Muscle of back (tissue), 11 donors: Measurements from ENCODE around the gene MSI2. TPM values are rescaled to one million over a fixed set of nuclear protein-coding genes. Genes with fewer than 3 reads are reported as not detected.

Source experiments
- DNase-seq, 3 donors: peaks; one replicate each; pipeline versions ENCODE4 v3.0.0 to v3.0.0-alpha.2; 2013
- polyA plus RNA-seq, 10 donors: library from polyadenylated mRNA; unstranded; fragments of 120-200 nt; gene quantifications; one replicate each; pipeline ENCODE4 v1.2.1, GENCODE V29; 2013; ENCODE audit not compliant: insufficient read length in 10 of 10

The MSI2 gene
- polyA plus RNA-seq, 10 donors = 22.9 to 37.2 (median 27.4) TPM

DNA sequence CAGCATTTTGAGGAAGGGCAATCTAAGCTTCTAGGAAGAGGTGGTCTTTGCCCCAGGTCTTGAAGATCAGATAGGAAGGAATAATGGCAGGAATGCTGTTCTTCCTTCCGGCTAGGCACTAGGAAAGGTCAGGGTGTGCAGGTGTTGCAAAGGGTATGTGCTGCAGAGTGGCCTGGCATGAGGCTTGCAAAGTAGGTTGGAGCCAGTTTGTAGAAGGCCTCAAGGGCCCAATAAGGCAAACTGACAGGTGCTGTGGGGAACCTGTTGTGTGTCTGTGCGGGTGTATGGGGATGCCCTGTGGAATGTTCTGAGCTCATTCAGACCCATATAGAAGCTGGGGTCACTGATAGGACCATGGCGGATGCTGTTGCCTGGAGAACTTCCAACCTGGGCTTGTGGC lies 12.7 kb downstream of the MSI2 start:
- no peak for DNase-seq

GRCh38 chr17:57269598-57270255 lies 13.4 kb downstream of the MSI2 start:
- DNase-seq = no peak

- no peak for DNase-seq
Observed at GRCh38 chr17:57270801-57271245, 14.5 kb downstream of the MSI2 start.

- no peak for DNase-seq
Observed at GRCh38 chr17:57271821-57272220, 15.5 kb downstream of the MSI2 start.

DNA sequence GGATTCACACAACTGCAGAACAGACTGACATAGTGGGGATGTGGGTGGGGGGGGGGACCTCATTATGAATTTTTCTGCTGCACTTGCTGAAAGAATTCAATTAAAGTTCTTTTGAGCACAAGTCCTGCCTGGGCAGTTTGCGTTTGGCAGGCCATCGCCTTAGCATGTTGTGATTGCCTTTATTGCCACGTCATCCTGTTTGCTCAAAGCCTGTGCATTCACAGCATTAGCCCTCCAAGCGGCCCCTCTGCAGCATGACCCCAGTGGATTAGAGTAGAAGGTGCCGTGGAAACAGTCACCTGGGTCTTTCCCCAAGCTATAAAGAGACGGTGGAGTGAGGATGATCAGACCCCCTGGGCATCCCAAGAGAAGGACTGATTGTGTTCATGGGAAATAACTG lies 17.2 kb downstream of the MSI2 start:
- DNase-seq = no peak

GRCh38 chr17:57274162-57274561 lies 17.8 kb downstream of the MSI2 start:
- no peak for DNase-seq

DNA sequence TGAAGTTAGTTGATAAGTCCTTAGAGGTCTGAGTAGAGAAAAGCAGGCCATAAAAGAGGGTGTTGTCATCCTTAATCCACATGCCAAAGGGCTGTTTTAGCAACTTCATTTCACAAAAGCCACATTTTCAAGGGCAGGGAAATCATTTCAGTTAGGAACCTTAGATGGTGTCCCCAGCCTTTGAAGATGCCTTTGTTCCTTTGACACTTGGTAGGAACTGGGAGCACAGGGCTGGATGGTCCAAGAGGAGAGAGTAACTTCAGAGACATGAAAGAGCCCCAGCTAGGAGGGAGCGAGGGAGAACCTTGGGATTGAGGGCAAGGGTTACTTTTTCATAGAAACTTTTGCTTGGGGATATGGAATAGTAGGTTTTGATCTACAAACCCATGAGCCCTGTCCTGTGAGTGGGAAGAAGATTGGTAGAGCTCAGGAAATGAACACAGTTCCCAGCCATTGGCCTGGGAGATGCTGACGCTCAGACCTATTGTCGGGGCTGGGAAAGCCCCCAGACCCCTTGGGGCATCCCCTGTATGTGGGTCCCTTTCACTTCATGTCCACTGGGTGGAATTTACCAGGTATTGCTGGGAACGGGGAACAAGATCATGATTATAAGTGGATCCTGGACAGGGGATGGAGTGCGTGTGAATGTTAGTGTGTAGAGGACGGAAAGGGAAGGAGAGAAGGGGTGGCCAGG lies 18.9 kb downstream of the MSI2 start:
- no peak for DNase-seq

DNA sequence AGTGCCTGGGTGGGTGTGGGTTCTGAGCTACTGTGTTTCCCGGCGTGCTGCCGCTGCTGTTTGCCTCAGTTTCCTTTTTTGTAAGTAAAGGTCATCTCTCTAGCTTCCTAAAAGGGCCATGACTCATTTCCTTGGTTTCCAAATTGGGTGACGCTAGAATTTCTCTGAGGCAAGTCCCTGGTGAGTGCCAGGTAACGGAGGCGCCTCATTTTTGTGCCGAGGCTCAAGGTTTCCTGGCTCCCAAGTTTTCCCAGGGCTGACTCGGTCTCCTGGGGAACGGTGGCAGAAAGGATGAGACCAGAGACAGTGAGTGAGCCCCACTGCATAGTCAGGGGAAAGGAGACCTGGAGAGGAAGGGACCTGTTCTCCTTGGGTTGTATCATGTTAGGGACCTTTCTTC lies 20.3 kb downstream of the MSI2 start:
- DNase-seq = no peak

DNA sequence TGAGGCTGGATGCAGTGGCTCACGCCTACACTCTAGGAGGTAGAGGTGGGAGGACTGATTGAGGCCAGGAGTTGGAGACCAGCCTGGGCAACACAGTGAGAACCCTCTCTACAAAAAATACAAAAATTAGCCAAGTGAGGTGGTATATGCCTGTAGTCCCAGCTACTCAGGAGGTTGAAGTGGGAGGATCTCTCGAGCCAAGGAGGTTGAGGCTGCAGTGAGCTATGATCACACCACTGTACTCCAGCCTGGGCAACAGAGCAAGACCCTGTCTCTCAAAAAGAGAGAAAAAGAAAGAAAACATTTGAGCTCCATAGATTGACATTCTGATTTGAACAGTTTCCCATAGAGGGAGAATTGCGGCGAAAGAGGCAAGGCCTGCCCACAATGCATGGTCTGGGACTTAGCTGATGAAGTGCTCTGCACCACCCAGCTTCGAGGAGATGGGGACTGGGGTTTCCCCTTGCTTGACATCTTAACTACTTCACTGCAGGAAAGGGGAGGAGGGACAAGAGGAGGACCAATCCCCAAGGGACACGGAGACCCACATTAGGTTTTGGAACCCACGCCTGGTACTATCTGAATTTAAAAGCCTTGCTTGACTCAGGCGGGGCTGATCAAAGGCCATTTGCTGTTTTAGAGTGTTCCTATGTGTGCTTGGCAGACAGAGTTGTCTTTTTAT lies 21.7 kb downstream of the MSI2 start:
- DNase-seq = no peak

DNA sequence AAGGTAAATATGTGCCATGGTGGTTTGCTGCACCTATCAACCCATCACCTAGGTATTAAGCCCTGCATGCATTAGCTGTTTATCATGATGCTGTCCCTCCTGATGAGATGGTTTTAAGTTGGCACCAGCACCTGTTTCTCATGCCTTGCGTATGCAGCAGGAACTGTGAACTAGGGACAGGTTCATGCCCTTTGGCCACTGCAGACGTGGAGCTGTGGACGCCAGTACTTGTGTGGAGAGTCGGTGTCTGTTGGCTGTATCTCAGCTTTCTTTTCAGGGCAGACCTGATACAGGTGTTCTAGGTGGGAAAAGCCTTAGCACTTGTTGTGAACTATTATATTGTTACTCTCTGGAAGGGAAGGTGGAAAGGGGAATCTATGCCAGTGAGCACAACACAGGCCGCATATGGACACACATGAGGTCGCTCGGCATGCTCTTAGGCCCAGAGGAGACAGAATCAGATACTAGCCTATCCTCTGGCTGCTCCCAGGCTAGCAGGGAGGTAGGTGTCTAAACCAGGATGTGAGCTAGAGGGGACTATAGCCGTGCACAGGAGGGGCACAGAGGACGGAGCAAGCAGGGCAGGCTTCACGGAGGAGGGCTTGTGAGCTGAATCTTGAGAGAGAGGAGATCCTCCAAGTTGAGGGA lies 22.5 kb downstream of the MSI2 start:
- DNase-seq = no peak

GRCh38 chr17:57279432-57279831 lies 23.1 kb downstream of the MSI2 start:
- DNase-seq = no peak

DNA sequence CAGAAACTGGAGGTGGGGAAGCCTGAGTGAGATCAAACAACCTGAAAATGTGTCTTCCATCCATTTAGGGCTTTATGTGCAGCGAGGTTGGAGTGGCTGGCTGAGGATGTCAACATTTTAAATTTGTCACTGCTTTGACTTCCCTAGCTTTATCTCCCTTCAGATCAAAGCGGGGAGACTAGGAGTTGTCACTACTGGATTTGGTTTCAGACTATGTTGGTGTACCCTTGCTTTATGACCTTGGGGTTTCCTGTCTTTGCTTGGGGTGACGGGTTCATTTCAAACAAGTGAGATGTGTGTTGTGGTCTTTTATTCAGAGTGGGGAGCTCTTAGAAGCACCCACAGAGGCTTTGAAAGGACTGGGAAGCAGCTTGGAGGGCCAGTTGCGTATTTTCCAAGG lies 25.6 kb downstream of the MSI2 start:
- no peak for DNase-seq

DNA sequence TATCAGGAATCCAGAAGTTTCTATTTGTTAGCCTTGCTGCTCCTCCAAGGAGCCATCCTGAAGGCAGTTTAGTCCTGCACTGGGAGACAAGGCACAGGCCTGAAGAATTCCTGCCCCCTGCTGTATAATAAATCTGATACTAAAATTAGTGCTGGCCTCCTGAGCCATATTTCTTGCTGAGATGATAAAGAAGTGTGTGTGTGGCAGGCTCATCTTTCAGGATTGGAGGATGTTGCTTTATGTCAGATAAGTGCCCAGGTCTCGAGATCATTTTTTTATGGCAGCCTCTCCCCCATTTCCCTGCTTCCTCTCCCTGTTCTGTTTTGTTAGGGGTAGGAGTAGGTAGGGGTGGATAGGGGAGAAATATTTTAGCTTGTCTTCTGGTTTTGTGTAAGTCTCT lies 26.0 kb downstream of the MSI2 start:
- DNase-seq = no peak

- DNase-seq = no peak
Observed at GRCh38 chr17:57283203-57283971, 27.1 kb downstream of the MSI2 start.

GRCh38 chr17:57284583-57284982 lies 28.3 kb downstream of the MSI2 start:
- DNase-seq = no peak

DNA sequence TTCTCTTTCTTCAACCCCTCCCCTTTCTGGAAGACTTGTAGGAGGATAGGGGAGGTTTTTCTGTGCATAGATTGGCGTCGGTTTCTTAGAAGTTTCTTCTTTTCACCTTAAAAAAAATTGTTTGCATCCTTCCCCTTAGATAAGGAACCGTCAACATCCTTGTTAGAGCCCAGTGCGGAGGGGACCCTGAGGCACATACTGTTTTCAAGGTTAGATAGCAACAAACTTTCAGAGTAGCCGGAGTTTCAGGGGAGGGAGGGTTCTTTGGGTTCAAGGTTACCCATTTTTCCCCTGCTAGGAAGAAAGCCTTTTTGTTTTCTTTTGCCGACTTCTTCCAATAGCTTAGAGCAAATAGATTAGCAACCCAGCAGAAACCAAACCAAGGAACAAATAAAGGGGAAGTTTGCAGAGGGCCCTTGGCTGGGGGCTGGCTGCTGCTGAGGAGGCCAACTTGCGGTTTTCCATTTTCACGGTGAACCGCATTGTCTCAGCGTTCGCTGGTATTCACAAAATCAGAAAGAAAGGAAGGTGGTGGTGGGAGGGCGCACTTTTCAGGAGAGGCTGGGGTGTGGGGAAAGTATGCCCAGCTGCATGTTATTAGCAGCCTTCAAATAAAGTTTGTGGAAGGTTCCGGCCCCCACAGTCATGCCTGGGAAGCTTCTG lies 28.8 kb downstream of the MSI2 start:
- DNase-seq = peak in 1 of 3 donors; percentile 18

DNA sequence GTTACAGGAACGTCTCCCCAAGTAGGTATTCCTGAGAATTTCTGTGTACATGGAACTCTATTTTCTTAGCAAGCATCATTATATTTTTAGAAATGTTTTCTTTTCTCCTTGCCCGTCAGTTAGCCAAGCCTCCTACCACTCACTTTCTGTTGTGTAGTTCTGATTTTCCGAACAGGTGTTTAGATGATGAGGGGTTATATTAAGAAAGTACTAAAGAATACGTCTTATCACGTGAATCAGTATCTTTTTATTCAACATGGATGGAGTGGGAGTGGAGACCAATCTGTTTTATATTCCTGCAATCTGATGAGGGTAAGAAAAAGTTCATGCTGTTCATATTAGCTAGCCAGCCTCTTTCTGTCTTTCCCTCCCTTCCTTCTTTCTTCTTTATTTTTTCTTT lies 29.4 kb downstream of the MSI2 start:
- no peak for DNase-seq

- DNase-seq = no peak
Observed at GRCh38 chr17:57286399-57287105, 30.2 kb downstream of the MSI2 start.

DNA sequence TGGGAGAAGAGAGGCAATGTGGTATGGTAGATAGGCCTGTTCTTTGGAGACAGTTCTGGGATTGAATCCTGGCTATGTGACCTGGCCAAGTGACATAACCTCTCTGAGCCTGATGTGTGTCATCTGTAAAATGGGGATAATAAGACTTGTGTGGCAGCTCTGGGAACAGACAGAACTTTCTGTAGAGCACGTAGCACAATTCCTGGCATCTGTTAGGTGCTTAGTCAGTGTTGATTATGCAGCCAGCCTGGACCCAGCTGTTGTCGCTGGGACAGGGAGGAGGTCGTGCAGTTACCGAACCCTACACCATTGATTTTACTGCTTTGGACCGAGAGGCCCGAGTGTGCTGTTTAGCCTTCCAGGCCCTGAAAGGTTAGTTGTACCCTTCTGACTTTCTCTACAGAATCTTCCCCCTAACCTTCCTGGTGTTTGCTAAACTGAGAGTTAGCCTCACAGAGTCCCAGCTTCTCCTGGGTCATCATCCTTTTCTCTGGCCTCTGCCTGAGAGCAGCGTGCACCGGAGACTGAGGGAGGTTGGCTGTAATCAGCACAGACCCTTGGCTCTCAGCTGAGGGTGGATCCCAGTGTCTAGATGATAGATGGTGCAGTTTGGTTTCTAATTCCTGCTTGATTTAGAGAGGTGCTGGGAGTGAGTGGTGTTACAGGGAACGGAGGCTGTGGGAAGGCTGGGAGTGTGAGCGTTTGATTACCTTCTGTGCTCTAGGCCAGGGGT lies 31.9 kb downstream of the MSI2 start:
- peak; percentile 13 to 52 (median 32) for DNase-seq

DNA sequence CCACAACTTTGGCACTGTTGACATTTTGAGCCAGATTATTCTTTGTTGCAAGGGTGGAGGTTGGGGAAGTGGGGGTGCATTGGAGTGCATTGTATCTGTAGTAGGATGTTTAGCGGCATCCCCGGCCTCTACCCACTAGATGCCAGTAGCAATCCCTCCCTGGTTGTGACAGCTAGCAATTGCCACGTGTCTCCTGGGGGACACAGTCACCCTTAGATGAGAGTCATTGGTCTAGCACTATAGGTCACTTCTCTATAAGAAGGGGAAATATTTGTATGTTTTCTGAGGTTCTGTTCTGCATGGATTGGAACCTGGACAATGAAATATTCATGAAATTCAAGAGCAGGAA lies 32.4 kb downstream of the MSI2 start:
- no peak for DNase-seq
